HepG2 (cell line): ENCODE data around the gene IFNAR1. TPM values are rescaled to one million over a fixed set of nuclear protein-coding genes. Genes with fewer than 3 reads are reported as not detected.

Source experiments
- ATAC-seq: fragments of 200-7000 bp; cut with Tn5 transposase; 3 replicates; pipeline ENCODE4 v1.9.1; 2020; ENCODE audit warnings: mild to moderate bottlenecking, moderate library complexity
- BruUV-seq: library from RNA; stranded (reverse); fragments of 400-500 nt; replicated peaks from 2 replicates; lab custom pipeline; 2021; lab: Mats Ljungman, UMichigan
- CTCF ChIA-PET: fragments of 300-600 bp; formaldehyde crosslinking; extraction: SDS; loops from one replicate; lab custom pipeline; 2021; ENCODE audit warnings: low total read pairs, inconsistent platforms, low intra/inter-chr PET ratio; lab: Yijun Ruan, JAX
- POLR2A ChIA-PET: fragments of 350-600 bp; sonication (Branson Sonifier 250); formaldehyde crosslinking; loops from one replicate; lab custom pipeline; 2020; ENCODE audit warnings: antibody characterized with exemption, inconsistent platforms; lab: Yijun Ruan, JAX
- DNase-seq: peaks from one replicate; pipeline ENCODE4 v3.0.0-alpha.2; 2015; ENCODE audit warnings: low spot score
- FAIRE-seq: peaks from 3 replicates; lab custom pipeline; 2011; peaks lifted over from hg19 to GRCh38; lab: Jason Lieb, UNC
- H2AFZ ChIP-seq: one replicate; pipeline ENCODE4 v1.6.1; 2011; ENCODE audit warnings: low read length, inconsistent platforms
- H3K27ac ChIP-seq: fragments of 300-600 bp; 3 replicates; pipeline ENCODE4 v1.8.0; 2011; ENCODE audit warnings: mixed run types, mild to moderate bottlenecking, mixed read lengths, low read length, inconsistent platforms; ENCODE audit not compliant: insufficient read depth; ENCODE audit errors: extremely low read length
- H3K27me3 ChIP-seq, 2 experiments: fragments of 200-600 bp in 1 of 2; 2 replicates in 1 of 2; 3 replicates in 1 of 2; pipeline versions ENCODE4 v1.6.0 to v1.8.0; 2011; ENCODE audit warnings: low read length in 2 of 2, mild to moderate bottlenecking in 2 of 2, moderate library complexity in 2 of 2, inconsistent platforms in 1 of 2; ENCODE audit not compliant: insufficient read depth in 2 of 2, control insufficient read depth in 1 of 2
- H3K36me3 ChIP-seq, 2 experiments: fragments of 200-600 bp in 1 of 2; replicated peaks in 1 of 2; 2 replicates in 1 of 2; 3 replicates in 1 of 2; pipeline versions ENCODE4 v1.5.1 to v1.8.0; 2011; ENCODE audit warnings: low read length in 2 of 2, inconsistent platforms in 1 of 2; ENCODE audit not compliant: insufficient read depth in 2 of 2, control insufficient read depth in 1 of 2
- H3K4me1 ChIP-seq: 2 replicates; pipeline ENCODE4 v1.5.1; 2012; ENCODE audit warnings: low read length, inconsistent platforms; ENCODE audit not compliant: insufficient read depth
- H3K4me2 ChIP-seq: 2 replicates; pipeline ENCODE4 v1.6.0; 2011; ENCODE audit warnings: low read depth, low read length, inconsistent platforms
- H3K4me3 ChIP-seq, 3 experiments: fragments of 200-600 bp in 1 of 3; sonication (generic), shearing (Covaris generic) in 1 of 3; replicated peaks in 1 of 3; 2 replicates each; pipeline ENCODE4 v1.5.1; 2011 to 2016; ENCODE audit warnings: low read length in 3 of 3, inconsistent platforms in 2 of 3, low read depth in 2 of 3, mild to moderate bottlenecking in 2 of 3, control low read depth in 1 of 3, mixed read lengths in 1 of 3; ENCODE audit not compliant: insufficient read depth in 1 of 3
- H3K79me2 ChIP-seq: one replicate; pipeline ENCODE4 v1.6.1; 2011; ENCODE audit warnings: low read length, inconsistent platforms; ENCODE audit not compliant: insufficient read depth
- H3K9ac ChIP-seq: 2 replicates; pipeline ENCODE4 v1.6.0; 2011; ENCODE audit warnings: mild to moderate bottlenecking, low read depth, low read length, inconsistent platforms; ENCODE audit not compliant: insufficient read depth
- H3K9me3 ChIP-seq: 2 replicates; pipeline ENCODE4 v1.5.1; 2012; ENCODE audit warnings: mild to moderate bottlenecking, low read length
- H4K20me1 ChIP-seq: 2 replicates; pipeline ENCODE4 v1.6.0; 2011; ENCODE audit warnings: inconsistent platforms, mild to moderate bottlenecking, low read length, moderate library complexity; ENCODE audit not compliant: insufficient read depth
- ATM ChIP-seq: fragments of 450-650 bp; IDR thresholded peaks from 2 replicates; pipeline ENCODE4 v1.7.1; 2017; ENCODE audit warnings: mild to moderate bottlenecking, borderline replicate concordance
- HDAC6 ChIP-seq: fragments of 200-600 bp; sonication (generic); IDR thresholded peaks from 2 replicates; pipeline ENCODE4 v1.7.0; 2017; ENCODE audit warnings: mild to moderate bottlenecking, antibody characterized with exemption, low read length, low read depth
- MIER2 ChIP-seq: IDR thresholded peaks from 2 replicates; pipeline ENCODE4 v1.6.1; 2016; ENCODE audit warnings: missing biosample characterization, missing genetic modification reagents
- TEAD2 ChIP-seq: sonication (generic); formaldehyde crosslinking; IDR thresholded peaks from 2 replicates; pipeline ENCODE4 v1.9.0; 2021; ENCODE audit warnings: missing genetic modification reagents
- ZBTB1 ChIP-seq: sonication (generic); formaldehyde crosslinking; IDR thresholded peaks from 2 replicates; pipeline ENCODE4 v1.4.0; 2020; ENCODE audit warnings: missing genetic modification reagents, borderline replicate concordance
- ZBTB3 ChIP-seq: sonication (generic); formaldehyde crosslinking; IDR thresholded peaks from 2 replicates; pipeline ENCODE4 v1.4.0; 2020; ENCODE audit warnings: low read depth, mild to moderate bottlenecking, moderate library complexity, missing genetic modification reagents, borderline replicate concordance
- ZFP1 ChIP-seq: IDR thresholded peaks from 2 replicates; pipeline ENCODE4 v1.6.1; 2016
- ZNF318 ChIP-seq: sonication (generic); formaldehyde crosslinking; IDR thresholded peaks from 2 replicates; pipeline ENCODE4 v1.4.0; 2020; ENCODE audit warnings: mild to moderate bottlenecking, missing genetic modification reagents
- ZNF432 ChIP-seq: sonication (generic); formaldehyde crosslinking; IDR thresholded peaks from 2 replicates; pipeline ENCODE4 v1.5.0; 2020; ENCODE audit warnings: missing genetic modification reagents, mild to moderate bottlenecking, borderline replicate concordance
- WGBS: methylation state at CpG from one replicate; pipeline ENCODE4 v1.1.6; 2017; ENCODE audit warnings: low lambda C conversion rate; 5-methylcytosine and 5-hydroxymethylcytosine counted together
- in situ Hi-C: cut with HindIII; loops from 2 replicates; pipeline ENCODE4 v1.10.0; 2017; ENCODE audit warnings: low pct_unique_long_range_greater_than_20kb; ENCODE audit not compliant: extremely low pct_ligation_motif_present
- intact Hi-C: fragments of 100-400 bp; cut with micrococcal nuclease; formaldehyde crosslinking; loops from one replicate; pipeline ENCODE4 v1.10.0; 2022; ENCODE audit not compliant: unreplicated experiment
- polyA plus RNA-seq, 8 experiments: library from polyadenylated mRNA; depleted of rRNA in 3 of 8; stranded (reverse) in 7 of 8; unstranded in 1 of 8; fragments of >200 nt; fragmentation: Illumina TruSeq in 4 of 8; extraction: Trizol in 4 of 8; gene quantifications; 2 replicates each; pipeline versions ENCODE4 v1.2.1 to v1.2.3, GENCODE V29; 2011 to 2016; ENCODE audit warnings: low read depth in 4 of 8, missing spikeins in 1 of 8, mixed read lengths in 1 of 8; ENCODE audit not compliant: insufficient read depth in 1 of 8
- total RNA-seq, 5 experiments: library from RNA; depleted of rRNA; stranded (reverse); fragments of >200 nt; fragmentation: Illumina TruSeq; extraction: Trizol; gene quantifications; 2 replicates each; pipeline ENCODE4 v1.2.3, GENCODE V29; 2016; ENCODE audit warnings: low read depth in 1 of 5

Gene IFNAR1
- total and polyA plus RNA-seq, 2 of the 13 experiments (the other 11 are each of a cell fraction or from before 2014, with no cell fraction given): 6.7 to 9.3 TPM

DNA sequence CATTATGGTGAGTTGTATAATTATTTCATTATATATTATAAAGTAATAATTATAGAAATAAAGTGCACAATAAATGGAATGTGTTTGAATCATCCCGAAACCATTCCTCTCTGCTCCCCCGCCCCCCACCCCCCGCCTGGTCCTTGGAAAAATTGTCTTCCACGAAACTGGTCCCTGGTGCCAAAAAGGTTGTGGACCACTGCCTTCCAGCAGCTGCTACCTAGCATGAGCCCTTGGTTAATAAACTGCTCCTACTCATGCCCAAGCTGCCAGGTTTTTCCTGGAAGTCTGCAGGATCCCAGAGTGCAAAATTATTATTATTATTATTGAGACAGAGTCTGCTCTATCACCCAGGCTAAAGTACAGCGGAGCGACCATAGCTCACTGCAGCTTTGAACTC lies 71.7 kb downstream of the IFNAR1 start:
- ATAC-seq (no peak), FAIRE-seq (no peak), DNase-seq (no peak)
- Histone ChIP-seq H3K9ac (no peak overlapping the region), H3K9me3 (no peaks in the 10 kb centered on the region), H3K36me3 (no peaks in the 10 kb centered on the region), H3K4me3 (no peak overlapping the region), H3K4me2 (no peak overlapping the region), H4K20me1 (no peaks in the 10 kb centered on the region), H3K27ac (no peak overlapping the region), H2AFZ (no peak overlapping the region), H3K4me1 (peaks cover 51% of the 10 kb centered on the region), H3K27me3 (no peaks in the 10 kb centered on the region), H3K79me2 (no peaks in the 10 kb centered on the region)
- ChIA-PET CTCF (no interaction called here), POLR2A (no interaction called here)
- WGBS: 55% methylated on average over 6 of the region's 6 CpGs
- no TSS peak for BruUV-seq
- in situ Hi-C loops (no loop called here), intact Hi-C loops (no loop called here)
- TF ChIP-seq ZNF432 (CRISPR knock-in tag) (no peak), ZFP1 (CRISPR knock-in tag) (no peak), TEAD2 (CRISPR knock-in tag) (no peak), HDAC6 (no peak), MIER2 (CRISPR knock-in tag) (no peak), ZNF318 (CRISPR knock-in tag) (no peak), ZBTB3 (no peak), ZBTB1 (CRISPR knock-in tag) (no peak), ATM (no peak)
